Measurements from ENCODE around the gene TAF11L2. TPM values are rescaled to one million over a fixed set of nuclear protein-coding genes. Genes with fewer than 3 reads are reported as not detected.
"Not testable (repeated sequence)": the region's sequence is repeated elsewhere in the genome, so short reads cannot be mapped to it uniquely, and the experiment has no call there.

The TAF11L2 gene
- total RNA-seq, result not detected in 2 replicates
- not detected in 2 replicates for polyA plus RNA-seq

GRCh38 chr5:17497931-17498330 lies at the start of gene TAF11L2:
Gene TAF11L2 (plus strand): TSS chr5:17498231.
- not testable (repeated sequence) for H3K27me3 ChIP-seq; H3K4me3 ChIP-seq; H3K9me2 ChIP-seq (replicated peaks; ENCODE audit: insufficient read depth); H3K36me3 ChIP-seq (replicated peaks; ENCODE audit: insufficient read depth, low read depth); DNase-seq (ENCODE audit: low spot score); H3K4me2 ChIP-seq; H4K20me1 ChIP-seq (ENCODE audit: insufficient read depth, poor library complexity, severe bottlenecking); H3K4me1 ChIP-seq (ENCODE audit: insufficient read depth); H2AFZ ChIP-seq; H3K27ac ChIP-seq; H3K9me3 ChIP-seq (ENCODE audit: low read depth); H3K79me2 ChIP-seq
- 97% methylated on average over 8 of the region's 8 CpGs for WGBS (ENCODE audit: low lambda C conversion rate, missing lambda C conversion rate)

DNA sequence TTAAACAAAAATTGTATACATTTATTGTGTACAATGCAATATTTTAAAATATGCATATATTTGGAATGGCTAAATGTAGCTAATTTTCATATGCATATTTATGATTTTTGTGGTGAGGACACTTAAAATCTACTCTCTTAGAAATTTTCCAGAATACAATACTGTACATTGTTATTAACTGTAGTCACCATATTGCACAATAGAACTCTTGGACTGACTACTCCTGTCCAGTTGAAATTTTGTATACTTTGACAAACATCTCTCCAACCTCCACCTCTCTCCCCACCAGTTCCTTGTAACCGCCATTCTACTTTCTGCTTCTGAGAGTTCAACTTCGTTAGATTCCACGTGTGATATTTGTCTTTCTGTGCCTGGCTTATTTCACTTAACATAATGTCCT lies 49.2 kb upstream of the TAF11L2 start:
- Histone ChIP-seq H3K79me2 (no peaks in the 10 kb centered on the region), H3K36me3 (replicated peaks; ENCODE audit: insufficient read depth, low read depth) (no peaks in the 10 kb centered on the region), H3K4me1 (ENCODE audit: insufficient read depth) (peaks cover 8% of the 10 kb centered on the region), H4K20me1 (ENCODE audit: insufficient read depth, poor library complexity, severe bottlenecking) (no peaks in the 10 kb centered on the region), H3K9me2 (replicated peaks; ENCODE audit: insufficient read depth) (no peaks in the 10 kb centered on the region), H2AFZ (no peak overlapping the region), H3K4me3 (no peak overlapping the region), H3K9me3 (ENCODE audit: low read depth) (no peaks in the 10 kb centered on the region), H3K4me2 (no peak overlapping the region), H3K27ac (no peak overlapping the region), H3K27me3 (no peaks in the 10 kb centered on the region)
- WGBS (ENCODE audit: low lambda C conversion rate, missing lambda C conversion rate), result 92% methylated on average over 3 of the region's 3 CpGs
- DNase-seq (ENCODE audit: low spot score), result no peak
- TF ChIP-seq EZH2 (IDR thresholded peaks at IDR 0.05; ENCODE audit: borderline replicate concordance) (no peak), EZH2phosphoT487 (IDR thresholded peaks at IDR 0.05; ENCODE audit: low read depth, severe bottlenecking, unreplicated experiment) (no peak)
- TF ChIP-seq, protein P1, sequence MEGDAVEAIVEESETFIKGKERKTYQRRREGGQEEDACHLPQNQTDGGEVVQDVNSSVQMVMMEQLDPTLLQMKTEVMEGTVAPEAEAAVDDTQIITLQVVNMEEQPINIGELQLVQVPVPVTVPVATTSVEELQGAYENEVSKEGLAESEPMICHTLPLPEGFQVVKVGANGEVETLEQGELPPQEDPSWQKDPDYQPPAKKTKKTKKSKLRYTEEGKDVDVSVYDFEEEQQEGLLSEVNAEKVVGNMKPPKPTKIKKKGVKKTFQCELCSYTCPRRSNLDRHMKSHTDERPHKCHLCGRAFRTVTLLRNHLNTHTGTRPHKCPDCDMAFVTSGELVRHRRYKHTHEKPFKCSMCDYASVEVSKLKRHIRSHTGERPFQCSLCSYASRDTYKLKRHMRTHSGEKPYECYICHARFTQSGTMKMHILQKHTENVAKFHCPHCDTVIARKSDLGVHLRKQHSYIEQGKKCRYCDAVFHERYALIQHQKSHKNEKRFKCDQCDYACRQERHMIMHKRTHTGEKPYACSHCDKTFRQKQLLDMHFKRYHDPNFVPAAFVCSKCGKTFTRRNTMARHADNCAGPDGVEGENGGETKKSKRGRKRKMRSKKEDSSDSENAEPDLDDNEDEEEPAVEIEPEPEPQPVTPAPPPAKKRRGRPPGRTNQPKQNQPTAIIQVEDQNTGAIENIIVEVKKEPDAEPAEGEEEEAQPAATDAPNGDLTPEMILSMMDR (IDR thresholded peaks at IDR 0.05; ENCODE audit: poor library complexity), result no peak

DNA sequence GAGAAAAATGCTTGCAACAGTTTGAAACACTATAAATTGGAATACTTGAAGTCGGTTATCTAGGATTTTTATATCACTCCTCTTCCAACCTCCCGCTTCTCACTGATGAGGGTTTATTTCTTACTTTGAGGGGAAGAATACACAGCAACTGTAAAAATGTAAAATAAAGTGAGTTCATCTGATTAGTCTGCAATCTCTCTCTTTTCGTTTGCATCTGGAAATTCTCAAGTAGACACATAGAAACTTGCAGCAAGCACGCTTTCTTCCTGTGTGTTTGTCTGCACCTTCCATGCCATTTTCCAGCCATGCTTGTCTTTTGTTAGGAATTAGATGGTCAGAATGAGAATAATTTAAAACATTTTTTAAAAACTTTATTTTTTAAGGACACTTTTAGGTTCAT lies 45.1 kb upstream of the TAF11L2 start:
- no peak for DNase-seq (ENCODE audit: low spot score)
- Histone ChIP-seq H3K79me2 (no peaks in the 10 kb centered on the region), H4K20me1 (ENCODE audit: insufficient read depth, poor library complexity, severe bottlenecking) (no peaks in the 10 kb centered on the region), H2AFZ (no peak overlapping the region), H3K27me3 (no peaks in the 10 kb centered on the region), H3K36me3 (replicated peaks; ENCODE audit: insufficient read depth, low read depth) (no peaks in the 10 kb centered on the region), H3K27ac (no peak overlapping the region), H3K4me2 (no peak overlapping the region), H3K9me2 (replicated peaks; ENCODE audit: insufficient read depth) (no peaks in the 10 kb centered on the region), H3K4me3 (no peak overlapping the region), H3K9me3 (ENCODE audit: low read depth) (no peaks in the 10 kb centered on the region), H3K4me1 (ENCODE audit: insufficient read depth) (no peaks in the 10 kb centered on the region)
- TF ChIP-seq EZH2phosphoT487 (IDR thresholded peaks at IDR 0.05; ENCODE audit: low read depth, severe bottlenecking, unreplicated experiment), result no peak
- TF ChIP-seq, protein P1 (IDR thresholded peaks at IDR 0.05; ENCODE audit: poor library complexity), result no peak
- no peak for TF ChIP-seq EZH2 (IDR thresholded peaks at IDR 0.05; ENCODE audit: borderline replicate concordance)
- WGBS (ENCODE audit: low lambda C conversion rate, missing lambda C conversion rate), result 59% methylated on average over 4 of the region's 4 CpGs

- WGBS (ENCODE audit: low lambda C conversion rate, missing lambda C conversion rate), result 76% methylated on average over 3 of the region's 3 CpGs
- Histone ChIP-seq H3K27ac (no peak overlapping the region), H3K36me3 (replicated peaks; ENCODE audit: insufficient read depth, low read depth) (no peaks in the 10 kb centered on the region), H3K4me1 (ENCODE audit: insufficient read depth) (no peaks in the 10 kb centered on the region), H3K9me3 (ENCODE audit: low read depth) (no peaks in the 10 kb centered on the region), H3K4me3 (no peak overlapping the region), H3K4me2 (no peak overlapping the region), H3K9me2 (replicated peaks; ENCODE audit: insufficient read depth) (no peaks in the 10 kb centered on the region), H2AFZ (no peak overlapping the region), H4K20me1 (ENCODE audit: insufficient read depth, poor library complexity, severe bottlenecking) (no peaks in the 10 kb centered on the region), H3K79me2 (no peaks in the 10 kb centered on the region), H3K27me3 (no peaks in the 10 kb centered on the region)
- DNase-seq (ENCODE audit: low spot score), result no peak
- TF ChIP-seq EZH2phosphoT487 (IDR thresholded peaks at IDR 0.05; ENCODE audit: low read depth, severe bottlenecking, unreplicated experiment) (no peak), EZH2 (IDR thresholded peaks at IDR 0.05; ENCODE audit: borderline replicate concordance) (no peak)
- TF ChIP-seq, protein P1 (IDR thresholded peaks at IDR 0.05; ENCODE audit: poor library complexity), result no peak
Measured at GRCh38 chr5:17455942-17456341, 42.1 kb upstream of the TAF11L2 start.

All from hepatocyte (in vitro differentiated cells).